Karpas-422 (cell line): ENCODE results near the gene CCDC9. TPM values are rescaled to one million over a fixed set of nuclear protein-coding genes. Genes with fewer than 3 reads are reported as not detected.
"Not testable (repeated sequence)": the region's sequence is repeated elsewhere in the genome, so short reads cannot be mapped to it uniquely, and the experiment has no call there.

Experiments used
- DNase-seq: peaks from one replicate; pipeline ENCODE4 v3.0.0-alpha.2; 2015
- H2AFZ ChIP-seq: fragments of 200-600 bp; sonication (generic); 2 replicates; pipeline ENCODE4 v1.6.1; 2014; ENCODE audit warnings: antibody characterized with exemption, low read length, mixed read lengths
- H3K27ac ChIP-seq: fragments of 200-600 bp; sonication (generic); 2 replicates; pipeline ENCODE4 v1.5.1; 2014; ENCODE audit warnings: mild to moderate bottlenecking, low read length, moderate library complexity
- H3K27me3 ChIP-seq: fragments of 200-600 bp; sonication (generic); 2 replicates; pipeline ENCODE4 v1.6.1; 2014; ENCODE audit warnings: low read length, mixed read lengths
- H3K36me3 ChIP-seq: fragments of 200-600 bp; sonication (generic); 2 replicates; pipeline ENCODE4 v1.6.1; 2014; ENCODE audit warnings: low read length, mixed read lengths; ENCODE audit not compliant: insufficient read depth
- H3K4me1 ChIP-seq: fragments of 200-600 bp; sonication (generic); 2 replicates; pipeline ENCODE4 v1.6.1; 2014; ENCODE audit warnings: mild to moderate bottlenecking, low read length, mixed read lengths
- H3K4me2 ChIP-seq: fragments of 200-600 bp; sonication (generic); 2 replicates; pipeline ENCODE4 v1.6.1; 2014; ENCODE audit warnings: low read length, low read depth, mild to moderate bottlenecking; ENCODE audit not compliant: poor library complexity, severe bottlenecking
- H3K4me3 ChIP-seq: fragments of 200-600 bp; sonication (generic); 2 replicates; pipeline ENCODE4 v1.5.1; 2014; ENCODE audit warnings: mild to moderate bottlenecking, antibody characterized with exemption, low read length, mixed read lengths
- H3K79me2 ChIP-seq: fragments of 200-600 bp; sonication (generic); 2 replicates; pipeline ENCODE4 v1.6.1; 2014; ENCODE audit warnings: mild to moderate bottlenecking, low read length, mixed read lengths
- H3K9ac ChIP-seq: fragments of 200-600 bp; sonication (generic); 2 replicates; pipeline ENCODE4 v1.6.0; 2014; ENCODE audit warnings: low read length
- H3K9me2 ChIP-seq: fragments of 200-600 bp; sonication (generic), shearing (Covaris generic); replicated peaks from 2 replicates; pipeline ENCODE4 v1.6.0; 2014; ENCODE audit warnings: mild to moderate bottlenecking, low read length, moderate library complexity; ENCODE audit not compliant: insufficient read depth
- H3K9me3 ChIP-seq: fragments of 300-700, 200-600 bp; sonication (generic); 2 replicates; pipeline ENCODE4 v1.6.1; 2014; ENCODE audit warnings: low read length, mixed read lengths
- H4K20me1 ChIP-seq: fragments of 200-600 bp; sonication (generic); 2 replicates; pipeline ENCODE4 v1.6.1; 2014; ENCODE audit warnings: mild to moderate bottlenecking, antibody characterized with exemption, low read length, low read depth; ENCODE audit not compliant: insufficient read depth
- total RNA-seq: library from RNA; depleted of rRNA; stranded (reverse); fragments of >200 nt; shearing (Covaris generic); gene quantifications from 2 replicates; pipeline ENCODE4 v1.2.3, GENCODE V29; 2014; ENCODE audit warnings: low replicate concordance

Gene CCDC9
- total RNA-seq, 1 experiment from 2014 or later: 2.2 TPM

DNA sequence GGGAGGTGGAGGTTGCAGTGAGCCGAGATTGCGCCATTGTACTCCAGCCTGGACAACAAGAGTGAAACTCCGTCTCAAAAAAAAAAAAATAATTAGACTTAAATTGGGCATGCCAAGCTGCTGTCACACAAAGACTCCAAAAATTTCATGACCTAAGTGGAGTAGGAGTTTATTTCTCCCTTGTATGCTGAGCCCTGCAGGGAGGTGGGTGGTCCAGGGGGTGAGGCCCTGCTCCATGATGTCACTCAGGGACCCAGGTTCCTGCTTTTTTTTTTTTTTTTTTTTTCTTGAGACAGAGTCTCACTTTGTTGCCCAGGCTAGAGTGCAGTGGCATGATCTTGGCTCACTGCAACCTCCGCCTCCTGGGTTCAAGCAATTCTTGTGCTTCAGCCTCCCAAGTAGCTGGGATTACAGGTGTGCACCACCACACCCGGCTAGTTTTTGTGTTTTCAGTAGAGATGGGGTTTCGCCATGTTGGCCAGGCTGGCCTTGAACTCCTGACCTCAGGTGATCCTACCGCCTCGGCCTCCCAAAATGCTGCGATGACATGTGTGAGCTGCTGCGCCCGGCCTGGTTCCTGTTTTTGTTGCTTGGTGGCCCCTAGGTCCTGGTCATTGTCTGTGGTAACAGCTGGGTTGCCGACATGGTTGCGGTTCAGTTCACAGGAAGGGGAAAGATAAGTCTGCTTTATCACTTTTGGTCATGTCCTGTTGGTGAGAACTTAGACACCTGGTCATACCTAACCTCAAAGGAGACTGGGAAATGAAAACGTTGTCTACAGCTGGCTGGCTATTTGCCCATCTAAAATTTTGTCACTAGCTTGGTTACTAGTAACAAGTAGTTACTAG, 5.8 kb downstream of the CCDC9 start:
- DNase-seq, H3K4me3 ChIP-seq, H3K27ac ChIP-seq, H3K9me2 ChIP-seq, H3K27me3 ChIP-seq, H3K4me2 ChIP-seq, H2AFZ ChIP-seq, H3K9ac ChIP-seq, H4K20me1 ChIP-seq, H3K9me3 ChIP-seq, H3K36me3 ChIP-seq: not testable (repeated sequence)
- H3K4me1 ChIP-seq: peaks cover 10% of the 10 kb centered on the region
- peaks cover 14% of the 10 kb centered on the region for H3K79me2 ChIP-seq

DNA sequence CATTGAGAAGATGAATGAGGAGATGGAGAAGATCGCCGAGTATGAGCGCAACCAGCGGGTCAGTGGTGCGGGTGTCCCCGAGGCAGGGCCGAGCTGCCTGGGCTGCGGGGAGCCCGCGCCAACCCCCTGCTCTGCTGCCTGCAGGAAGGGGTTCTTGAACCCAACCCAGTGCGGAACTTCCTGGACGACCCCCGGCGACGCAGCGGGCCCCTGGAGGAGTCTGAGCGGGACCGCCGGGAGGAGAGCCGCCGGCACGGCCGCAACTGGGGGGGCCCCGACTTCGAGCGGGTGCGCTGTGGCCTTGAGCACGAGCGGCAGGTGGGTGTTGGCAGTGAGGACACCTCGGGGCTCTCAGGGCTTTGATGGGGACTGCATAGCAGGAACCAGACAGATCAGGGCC, 8.3 kb downstream of the CCDC9 start:
- no peak overlapping the region for H3K4me2 ChIP-seq
- no peaks in the 10 kb centered on the region for H3K9me2 ChIP-seq
- H3K9me3 ChIP-seq: no peaks in the 10 kb centered on the region
- H3K36me3 ChIP-seq: no peaks in the 10 kb centered on the region
- H3K79me2 ChIP-seq: no peaks in the 10 kb centered on the region
- no peak overlapping the region for H3K9ac ChIP-seq
- H3K4me3 ChIP-seq: no peak overlapping the region
- no peaks in the 10 kb centered on the region for H3K27me3 ChIP-seq
- H4K20me1 ChIP-seq: no peaks in the 10 kb centered on the region
- no peak overlapping the region for H2AFZ ChIP-seq
- no peak for DNase-seq
- no peaks in the 10 kb centered on the region for H3K4me1 ChIP-seq
- H3K27ac ChIP-seq: no peak overlapping the region

DNA sequence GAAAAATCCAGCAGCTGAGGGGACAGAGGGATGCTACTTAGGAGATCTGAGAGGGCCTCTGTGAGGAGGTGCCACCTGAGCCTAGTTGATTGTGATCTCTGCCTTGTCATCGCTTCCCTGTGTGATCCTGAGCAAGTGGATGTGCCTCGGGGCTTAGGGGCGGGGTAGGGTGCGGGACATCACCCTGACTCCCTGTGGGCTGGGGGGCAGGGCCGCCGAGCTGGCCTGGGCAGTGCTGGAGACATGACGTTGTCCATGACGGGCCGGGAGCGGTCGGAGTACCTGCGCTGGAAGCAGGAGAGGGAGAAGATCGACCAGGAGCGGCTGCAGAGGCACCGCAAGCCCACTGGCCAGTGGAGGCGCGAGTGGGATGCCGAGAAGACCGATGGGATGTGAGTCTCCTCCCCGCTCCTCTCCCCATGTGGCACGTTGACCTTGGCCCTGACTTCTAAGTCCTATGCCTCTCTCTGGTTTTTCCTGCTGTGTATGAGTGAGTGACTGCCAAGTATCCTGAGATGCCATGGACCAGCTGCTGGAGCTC, 10.1 kb downstream of the CCDC9 start:
- Histone ChIP-seq H2AFZ (no peak overlapping the region), H3K27me3 (no peaks in the 10 kb centered on the region), H3K4me1 (no peaks in the 10 kb centered on the region), H3K9ac (no peak overlapping the region), H3K9me3 (no peaks in the 10 kb centered on the region), H4K20me1 (no peaks in the 10 kb centered on the region), H3K79me2 (no peaks in the 10 kb centered on the region), H3K27ac (no peak overlapping the region), H3K4me2 (no peak overlapping the region), H3K9me2 (no peaks in the 10 kb centered on the region), H3K36me3 (no peaks in the 10 kb centered on the region), H3K4me3 (no peak overlapping the region)
- no peak for DNase-seq

DNA sequence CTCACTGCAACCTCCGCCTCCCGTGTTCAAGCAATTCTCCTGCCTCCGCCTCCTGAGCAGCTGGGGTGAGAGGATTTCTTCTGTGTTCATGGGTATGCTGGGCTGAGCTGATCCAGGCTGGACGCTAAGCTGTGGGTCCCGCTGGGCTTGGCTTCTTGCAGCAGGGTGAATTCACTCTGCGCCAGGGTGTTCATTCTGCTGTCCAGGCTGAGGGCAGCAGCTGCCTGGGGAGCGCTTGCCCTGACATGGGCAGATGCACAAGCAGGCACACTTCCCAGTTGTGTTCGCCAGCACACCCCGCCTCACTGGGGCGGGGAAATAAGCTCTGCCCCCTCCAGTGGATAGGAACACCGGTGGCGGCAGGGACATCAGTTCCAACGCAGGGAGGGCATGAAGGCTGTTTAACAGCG, 11.0 kb downstream of the CCDC9 start:
- Histone ChIP-seq H3K4me3 (no peak overlapping the region), H3K27me3 (no peaks in the 10 kb centered on the region), H3K79me2 (no peaks in the 10 kb centered on the region), H3K36me3 (no peaks in the 10 kb centered on the region), H3K9me2 (no peaks in the 10 kb centered on the region), H3K9me3 (no peaks in the 10 kb centered on the region), H2AFZ (no peak overlapping the region), H3K4me1 (peaks cover under 1% of the 10 kb centered on the region), H3K9ac (no peak overlapping the region), H4K20me1 (no peaks in the 10 kb centered on the region), H3K4me2 (no peak overlapping the region), H3K27ac (no peak overlapping the region)
- DNase-seq: no peak

DNA sequence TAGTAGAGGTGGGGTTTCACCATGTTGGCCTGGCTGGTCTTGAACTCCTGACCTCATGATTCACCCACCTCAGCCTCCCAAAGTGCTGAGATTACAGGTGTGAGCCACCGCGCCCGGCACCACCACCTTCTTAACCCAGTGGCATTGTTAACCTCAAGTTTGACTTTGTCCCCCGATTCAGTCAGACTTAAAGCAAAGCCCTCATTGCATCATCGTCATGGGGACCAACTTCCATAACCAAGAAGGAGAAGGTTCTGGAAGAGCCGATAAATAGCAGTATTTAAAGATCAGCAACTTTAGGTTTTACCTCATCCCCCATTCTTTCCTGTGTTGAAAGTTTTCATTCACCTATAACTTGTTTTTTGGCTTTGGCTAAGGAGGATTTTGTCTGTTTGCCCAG, 11.7 kb downstream of the CCDC9 start:
- no peak for DNase-seq
- no peak overlapping the region for H3K9ac ChIP-seq
- no peaks in the 10 kb centered on the region for H4K20me1 ChIP-seq
- no peaks in the 10 kb centered on the region for H3K27me3 ChIP-seq
- H3K36me3 ChIP-seq: no peaks in the 10 kb centered on the region
- H3K4me3 ChIP-seq: no peak overlapping the region
- H2AFZ ChIP-seq: no peak overlapping the region
- H3K9me3 ChIP-seq: no peaks in the 10 kb centered on the region
- H3K79me2 ChIP-seq: no peaks in the 10 kb centered on the region
- no peak overlapping the region for H3K27ac ChIP-seq
- H3K4me2 ChIP-seq: no peak overlapping the region
- H3K9me2 ChIP-seq: no peaks in the 10 kb centered on the region
- H3K4me1 ChIP-seq: peaks cover 7% of the 10 kb centered on the region

DNA sequence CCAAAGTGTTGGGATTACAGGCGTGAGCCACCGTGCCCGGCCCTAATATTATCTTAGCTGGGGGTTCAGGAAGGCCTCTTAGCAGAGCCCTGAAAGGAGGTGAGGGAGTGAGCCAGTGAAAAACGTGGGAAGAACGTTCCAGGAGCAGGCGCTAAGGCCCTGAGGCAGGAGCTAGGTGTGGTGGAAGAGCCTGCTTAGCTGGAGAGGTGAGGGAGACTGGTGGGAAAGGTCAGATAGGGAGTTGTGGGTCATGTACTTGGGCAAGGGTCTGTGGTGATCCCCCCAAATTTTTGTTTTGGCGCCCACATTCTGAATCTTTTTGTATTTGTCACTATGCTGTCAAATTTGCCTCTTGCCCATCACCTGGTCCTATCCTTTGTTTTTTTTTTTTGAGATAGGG, 13.3 kb downstream of the CCDC9 start:
- Histone ChIP-seq H2AFZ (no peak overlapping the region), H3K4me3 (no peak overlapping the region), H3K4me1 (peaks cover 8% of the 10 kb centered on the region), H3K79me2 (no peaks in the 10 kb centered on the region), H3K36me3 (no peaks in the 10 kb centered on the region), H3K4me2 (no peak overlapping the region), H3K9ac (no peak overlapping the region), H3K9me3 (no peaks in the 10 kb centered on the region), H3K9me2 (no peaks in the 10 kb centered on the region), H4K20me1 (no peaks in the 10 kb centered on the region), H3K27ac (no peak overlapping the region), H3K27me3 (no peaks in the 10 kb centered on the region)
- DNase-seq: no peak

DNA sequence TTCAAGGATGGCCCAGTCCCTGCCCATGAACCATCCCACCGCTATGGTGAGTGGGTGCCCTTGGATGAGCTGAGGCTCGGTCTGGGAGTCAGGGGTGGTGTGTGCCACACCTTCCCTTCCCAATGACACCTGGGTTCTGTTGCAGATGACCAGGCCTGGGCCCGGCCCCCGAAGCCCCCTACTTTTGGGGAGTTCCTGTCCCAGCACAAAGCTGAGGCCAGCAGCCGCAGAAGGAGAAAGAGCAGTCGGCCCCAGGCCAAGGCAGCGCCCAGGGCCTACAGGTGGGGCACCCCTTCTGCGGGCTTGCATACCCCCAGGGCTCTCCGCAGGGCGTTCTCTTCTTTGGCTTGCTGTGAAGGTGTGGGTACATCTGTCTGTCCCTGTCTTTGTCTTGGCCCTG, 14.1 kb downstream of the CCDC9 start:
- no peak overlapping the region for H3K4me2 ChIP-seq
- no peak for DNase-seq
- no peaks in the 10 kb centered on the region for H3K27me3 ChIP-seq
- 0 out of 2 replicates have a peak, but pooled peaks cover 6% of the 10 kb centered on the region for H4K20me1 ChIP-seq
- H3K27ac ChIP-seq: no peak overlapping the region
- H3K9me3 ChIP-seq: no peaks in the 10 kb centered on the region
- H3K79me2 ChIP-seq: peaks cover under 1% of the 10 kb centered on the region; the same call in 1 of the 2 replicates
- H3K36me3 ChIP-seq: no peaks in the 10 kb centered on the region
- peaks cover 13% of the 10 kb centered on the region for H3K4me1 ChIP-seq
- H2AFZ ChIP-seq: no peak overlapping the region
- H3K4me3 ChIP-seq: no peak overlapping the region
- no peak overlapping the region for H3K9ac ChIP-seq
- no peaks in the 10 kb centered on the region for H3K9me2 ChIP-seq

DNA sequence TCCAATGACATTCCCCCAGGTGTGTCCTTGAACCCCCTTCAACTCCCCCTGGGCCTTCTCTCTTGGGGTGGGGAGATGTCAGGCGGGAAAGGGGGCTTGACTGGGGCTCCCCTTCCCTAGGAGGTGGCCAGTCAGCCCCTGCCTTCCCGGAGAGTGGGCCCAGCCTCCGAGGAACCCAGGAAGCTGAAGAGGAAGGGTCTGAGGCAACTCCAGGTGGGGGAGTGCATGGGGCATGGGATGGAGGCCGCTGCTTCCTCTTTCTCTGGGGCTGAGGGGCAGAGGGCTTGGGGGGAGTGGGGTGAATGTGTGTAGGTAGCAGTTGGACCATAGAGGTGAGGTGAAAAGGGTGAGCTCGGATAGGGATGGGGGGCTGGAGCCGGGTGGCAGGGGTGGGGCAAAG, 15.6 kb downstream of the CCDC9 start:
- Histone ChIP-seq H3K36me3 (no peaks in the 10 kb centered on the region), H3K4me1 (peaks cover 26% of the 10 kb centered on the region), H3K27ac (no peak overlapping the region), H3K4me2 (no peak overlapping the region), H3K4me3 (no peak overlapping the region), H2AFZ (no peak overlapping the region), H3K79me2 (peaks cover 5% of the 10 kb centered on the region; the same call in 1 of the 2 replicates), H4K20me1 (0 out of 2 replicates have a peak, but pooled peaks cover 15% of the 10 kb centered on the region), H3K9ac (no peak overlapping the region), H3K9me3 (no peaks in the 10 kb centered on the region), H3K27me3 (no peaks in the 10 kb centered on the region), H3K9me2 (no peaks in the 10 kb centered on the region)
- no peak for DNase-seq
